CD4-positive, alpha-beta T cell treated with Interleukin-15 for 4 hours (primary cell): ENCODE results near the gene DUOXA2.

ENCODE experiments used
- DNase-seq: peaks from one replicate; pipeline ENCODE4 v3.0.0-alpha.2; 2020; ENCODE audit warnings: low spot score

DUOXA2 gene

DNA sequence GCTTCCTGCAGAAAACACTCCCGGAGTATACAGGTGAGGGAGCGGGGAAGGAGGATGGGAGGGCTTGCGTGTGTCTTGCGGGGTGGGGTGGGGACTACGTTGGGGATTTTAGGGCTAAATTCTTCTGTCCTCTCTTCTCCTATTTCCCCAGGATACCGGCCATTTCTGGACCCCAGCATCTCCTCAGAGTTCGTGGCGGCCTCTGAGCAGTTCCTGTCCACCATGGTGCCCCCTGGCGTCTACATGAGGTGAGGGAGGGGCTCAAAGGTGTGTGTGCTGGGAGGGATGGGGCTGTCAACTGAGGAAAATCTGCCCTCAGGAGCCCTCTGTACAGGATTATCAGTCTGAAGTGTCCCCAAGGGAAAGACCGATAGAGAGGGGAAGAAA lies 22.2 kb downstream of the DUOXA2 start:
- DNase-seq = no peak

DNA sequence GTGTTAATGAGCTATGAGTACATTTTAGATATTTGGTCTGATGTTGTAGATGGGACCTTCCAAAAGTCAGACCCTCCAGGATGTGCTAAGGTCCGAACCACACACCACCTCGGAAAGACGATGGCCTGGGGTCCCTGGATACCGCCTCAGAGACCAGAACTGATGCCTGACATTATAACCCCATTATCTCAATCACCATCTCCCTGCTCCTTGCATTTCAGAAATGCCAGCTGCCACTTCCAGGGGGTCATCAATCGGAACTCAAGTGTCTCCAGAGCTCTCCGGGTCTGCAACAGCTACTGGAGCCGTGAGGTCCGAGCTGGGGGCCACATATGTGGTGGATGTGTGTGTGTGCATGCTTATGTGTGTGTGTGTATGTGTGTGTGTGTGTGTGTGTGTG lies 23.6 kb downstream of the DUOXA2 start:
- DNase-seq = no peak

DNA sequence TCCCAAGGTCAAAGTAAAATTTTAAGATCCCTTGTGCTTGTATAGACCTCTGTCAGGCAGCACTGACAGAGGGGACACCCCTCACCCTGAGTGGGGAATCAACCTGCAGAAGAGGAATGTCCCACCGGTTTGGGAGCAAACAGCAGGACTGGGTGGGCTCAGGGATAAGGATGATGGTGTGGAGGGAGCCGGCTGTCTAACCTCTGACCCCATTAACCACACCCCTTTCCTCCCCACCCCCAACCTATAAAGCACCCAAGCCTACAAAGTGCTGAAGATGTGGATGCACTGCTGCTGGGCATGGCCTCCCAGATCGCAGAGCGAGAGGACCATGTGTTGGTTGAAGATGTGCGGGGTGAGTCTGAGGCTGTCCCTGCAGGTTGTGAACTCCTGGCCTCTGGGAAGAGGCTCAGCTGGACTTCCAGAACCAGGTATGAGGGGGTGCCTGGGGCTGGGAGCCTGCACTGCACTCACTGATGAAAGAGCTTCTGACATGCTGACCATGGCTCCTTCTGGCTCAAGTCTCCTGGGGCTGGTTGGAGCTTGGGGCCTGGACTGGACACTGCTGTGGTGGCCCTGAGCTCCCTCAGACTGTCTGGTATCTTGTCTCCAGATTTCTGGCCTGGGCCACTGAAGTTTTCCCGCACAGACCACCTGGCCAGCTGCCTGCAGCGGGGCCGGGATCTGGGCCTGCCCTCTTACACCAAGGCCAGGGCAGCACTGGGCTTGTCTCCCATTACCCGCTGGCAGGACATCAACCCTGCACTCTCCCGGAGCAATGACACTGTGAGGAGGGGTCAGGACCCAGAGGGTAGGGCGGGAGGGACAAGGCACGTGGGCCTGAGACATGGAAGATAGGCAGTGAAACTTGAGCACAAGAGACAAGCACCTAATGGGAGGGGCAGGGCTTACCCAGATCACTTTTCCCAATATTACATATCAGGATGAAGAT lies 25.0 kb downstream of the DUOXA2 start:
- no peak for DNase-seq

DNA sequence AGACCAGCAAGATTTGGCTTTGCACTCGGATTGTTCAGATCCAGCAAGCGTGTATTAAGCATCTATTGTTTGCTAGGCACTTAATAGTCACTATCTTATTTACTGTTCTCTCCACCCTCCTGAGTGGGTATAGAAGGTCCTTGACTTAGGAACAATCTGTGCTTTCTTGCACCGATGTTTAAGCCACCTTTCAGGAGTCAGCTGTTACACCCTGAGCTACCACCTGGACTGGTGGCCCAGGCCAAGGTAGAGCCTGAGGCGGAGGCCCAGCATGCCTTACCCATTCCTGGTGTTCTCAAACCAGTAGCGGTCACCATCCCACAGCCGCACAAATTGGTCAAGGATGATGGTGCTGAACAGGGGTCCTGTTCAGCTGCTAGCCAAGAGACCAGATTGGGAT lies 25.6 kb downstream of the DUOXA2 start:
- no peak for DNase-seq

DNA sequence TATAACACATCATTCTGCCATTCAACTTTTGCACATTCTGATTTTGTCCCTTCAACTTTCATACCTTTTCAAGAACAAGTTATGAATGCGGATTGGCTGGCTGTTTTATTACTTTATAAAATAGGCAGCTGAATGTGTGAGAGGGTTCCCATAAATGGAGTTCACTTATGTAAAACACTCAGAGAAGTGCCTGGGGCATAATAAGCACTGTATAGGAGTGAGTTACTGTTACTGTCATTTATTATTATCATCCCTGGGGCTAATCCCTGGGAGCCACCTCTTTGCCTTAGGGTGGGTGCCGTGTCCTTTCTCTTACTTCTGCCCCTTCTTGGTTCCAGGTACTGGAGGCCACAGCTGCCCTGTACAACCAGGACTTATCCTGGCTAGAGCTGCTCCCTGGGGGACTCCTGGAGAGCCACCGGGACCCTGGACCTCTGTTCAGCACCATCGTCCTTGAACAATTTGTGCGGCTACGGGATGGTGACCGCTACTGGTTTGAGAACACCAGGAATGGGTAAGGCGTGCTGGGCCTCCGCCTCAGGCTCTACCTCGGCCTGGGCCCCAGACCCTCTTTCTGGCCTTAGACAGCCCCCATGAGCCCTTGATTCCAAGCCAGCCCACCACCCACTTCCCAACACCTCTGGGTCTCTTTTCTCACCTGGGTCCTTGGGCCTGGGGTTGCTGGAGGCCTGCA lies 26.6 kb downstream of the DUOXA2 start:
- DNase-seq = no peak

DNA sequence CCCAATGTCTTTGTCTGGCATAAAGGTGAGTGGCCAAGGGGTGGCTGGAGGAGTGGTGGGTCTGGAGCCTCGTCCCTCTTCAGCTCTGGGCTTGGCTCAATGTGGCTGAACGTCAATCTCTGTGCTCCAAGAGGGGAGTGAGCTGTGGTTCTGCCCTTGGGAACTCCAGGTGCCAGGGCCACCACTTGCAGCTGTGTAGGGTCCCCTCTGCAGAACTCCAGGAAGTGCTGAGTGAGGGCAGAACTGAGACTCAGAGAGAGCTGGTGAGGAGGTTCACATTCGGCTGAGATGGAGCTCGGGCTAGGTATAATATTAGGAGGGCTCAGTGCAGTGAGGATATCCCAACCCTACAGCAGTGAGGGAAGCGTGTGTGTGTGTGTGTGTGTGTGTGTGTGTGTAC lies 27.3 kb downstream of the DUOXA2 start:
- no peak for DNase-seq

DNA sequence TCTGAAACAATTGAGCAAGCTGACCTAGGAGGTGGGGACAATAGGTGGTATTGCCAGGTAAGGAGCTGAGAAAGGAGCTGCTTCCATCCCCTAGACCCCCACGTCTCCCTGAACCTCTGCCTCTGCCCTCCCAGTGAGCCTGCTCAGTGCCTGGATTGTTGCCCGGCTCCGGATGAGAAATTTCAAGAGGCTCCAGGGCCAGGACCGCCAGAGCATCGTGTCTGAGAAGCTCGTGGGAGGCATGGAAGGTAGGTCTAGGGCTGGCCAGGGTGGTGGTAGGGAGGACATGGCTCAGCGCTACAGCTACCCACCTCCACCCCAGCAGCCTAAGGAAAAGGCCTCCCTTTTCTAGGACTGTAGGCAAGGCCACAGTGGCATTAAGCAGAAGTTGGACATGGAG lies 28.9 kb downstream of the DUOXA2 start:
- no peak for DNase-seq

DNA sequence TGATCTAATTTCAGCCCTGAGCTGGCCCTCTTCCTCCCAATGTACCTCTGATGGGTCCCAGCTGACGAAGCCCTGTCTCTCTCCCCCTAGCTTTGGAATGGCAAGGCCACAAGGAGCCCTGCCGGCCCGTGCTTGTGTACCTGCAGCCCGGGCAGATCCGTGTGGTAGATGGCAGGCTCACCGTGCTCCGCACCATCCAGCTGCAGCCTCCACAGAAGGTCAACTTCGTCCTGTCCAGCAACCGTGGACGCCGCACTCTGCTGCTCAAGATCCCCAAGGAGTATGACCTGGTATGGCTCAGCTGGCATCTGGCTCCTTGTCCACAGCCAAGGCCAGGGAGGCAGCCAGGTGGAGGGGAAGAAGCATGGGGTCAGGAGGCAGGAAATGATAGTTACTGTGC lies 29.8 kb downstream of the DUOXA2 start:
- DNase-seq = no peak

DNA sequence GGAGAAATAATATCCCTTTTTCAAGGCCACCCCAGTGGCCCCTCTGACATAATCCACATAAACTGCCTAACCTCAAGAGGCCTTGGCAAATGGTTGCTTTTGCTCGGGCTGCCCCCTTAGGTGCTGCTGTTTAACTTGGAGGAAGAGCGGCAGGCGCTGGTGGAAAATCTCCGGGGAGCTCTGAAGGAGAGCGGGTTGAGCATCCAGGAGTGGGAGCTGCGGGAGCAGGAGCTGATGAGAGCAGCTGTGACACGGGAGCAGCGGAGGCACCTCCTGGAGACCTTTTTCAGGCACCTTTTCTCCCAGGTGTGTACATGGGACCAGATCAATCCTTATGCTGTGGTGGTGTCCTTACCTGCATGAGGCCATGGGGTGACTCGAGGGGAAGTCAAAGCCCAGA lies 30.6 kb downstream of the DUOXA2 start:
- DNase-seq = no peak

DNA sequence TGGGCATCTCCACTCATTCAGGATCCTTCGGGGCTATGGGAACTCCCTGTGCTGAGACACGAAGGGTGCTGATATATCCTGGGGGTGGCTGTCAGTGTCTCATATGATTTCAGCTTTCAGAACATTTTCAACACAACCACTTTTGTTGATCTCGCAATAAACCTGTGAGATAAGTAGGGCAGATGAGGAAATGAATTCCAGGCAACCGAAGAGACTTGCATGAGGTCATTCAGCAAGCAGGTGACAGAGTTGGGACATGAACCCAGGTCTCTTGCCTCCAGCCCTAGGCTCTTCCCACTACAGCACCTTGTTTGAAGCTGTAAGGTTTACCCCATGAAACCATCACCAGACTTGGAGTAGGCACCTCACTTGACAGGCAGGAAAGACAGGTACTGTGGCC lies 32.3 kb downstream of the DUOXA2 start:
- DNase-seq = no peak

DNA sequence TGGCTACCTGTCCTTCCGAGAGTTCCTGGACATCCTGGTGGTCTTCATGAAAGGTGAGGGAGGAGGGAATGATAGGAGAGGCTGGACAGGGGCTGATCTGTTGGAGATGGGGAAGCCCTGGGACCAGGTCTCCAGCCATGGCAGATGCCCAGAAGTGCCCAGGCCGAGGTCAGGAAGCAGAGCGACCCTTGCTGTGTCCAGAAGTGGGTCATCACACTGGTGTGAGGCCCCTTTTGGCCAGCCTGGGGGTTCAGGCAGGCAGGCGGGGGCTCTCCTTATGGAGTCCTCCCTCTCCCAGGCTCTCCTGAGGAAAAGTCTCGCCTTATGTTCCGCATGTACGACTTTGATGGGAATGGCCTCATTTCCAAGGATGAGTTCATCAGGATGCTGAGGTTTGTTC lies 33.5 kb downstream of the DUOXA2 start:
- no peak for DNase-seq

DNA sequence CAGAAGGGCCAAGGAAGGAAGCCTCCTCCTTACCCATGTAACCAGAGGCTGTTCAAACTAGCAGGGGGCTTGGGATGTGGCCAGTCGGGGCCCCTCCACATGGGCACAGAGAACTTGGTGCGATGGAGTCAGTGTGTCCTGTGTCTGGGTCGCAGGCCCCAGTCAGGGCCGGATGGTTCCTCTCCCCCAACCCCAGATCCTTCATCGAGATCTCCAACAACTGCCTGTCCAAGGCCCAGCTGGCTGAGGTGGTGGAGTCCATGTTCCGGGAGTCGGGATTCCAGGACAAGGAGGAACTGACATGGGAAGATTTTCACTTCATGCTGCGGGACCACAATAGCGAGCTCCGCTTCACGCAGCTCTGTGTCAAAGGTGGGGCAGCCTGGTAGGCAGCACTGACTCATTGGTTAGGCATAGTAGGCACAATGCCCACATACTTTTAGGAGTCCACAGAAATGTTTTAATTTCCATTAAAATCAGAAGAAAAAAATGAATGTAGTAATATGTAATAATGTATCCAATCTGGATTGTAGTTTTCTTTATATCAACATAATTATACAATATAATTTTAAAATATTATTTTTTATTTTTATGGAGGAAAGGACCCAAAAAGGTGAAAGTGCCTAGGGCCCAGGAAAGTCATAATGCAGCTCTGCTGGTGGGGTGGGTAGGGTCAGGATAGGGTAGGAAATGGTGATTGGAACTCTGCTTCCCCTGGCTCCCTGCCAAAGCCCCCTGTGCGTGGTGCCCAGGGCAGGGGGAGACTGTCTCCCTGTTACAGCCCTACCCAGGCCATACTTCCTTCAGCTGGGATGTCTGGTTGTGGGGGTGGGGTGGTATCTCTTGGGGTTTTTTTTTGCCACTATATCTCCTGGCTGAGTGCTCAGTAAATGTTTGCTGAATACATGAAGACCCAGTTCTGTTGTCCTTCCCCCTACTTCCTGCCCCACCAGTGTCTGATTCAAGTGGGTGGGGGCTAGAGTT lies 34.2 kb downstream of the DUOXA2 start:
- DNase-seq = no peak

DNA sequence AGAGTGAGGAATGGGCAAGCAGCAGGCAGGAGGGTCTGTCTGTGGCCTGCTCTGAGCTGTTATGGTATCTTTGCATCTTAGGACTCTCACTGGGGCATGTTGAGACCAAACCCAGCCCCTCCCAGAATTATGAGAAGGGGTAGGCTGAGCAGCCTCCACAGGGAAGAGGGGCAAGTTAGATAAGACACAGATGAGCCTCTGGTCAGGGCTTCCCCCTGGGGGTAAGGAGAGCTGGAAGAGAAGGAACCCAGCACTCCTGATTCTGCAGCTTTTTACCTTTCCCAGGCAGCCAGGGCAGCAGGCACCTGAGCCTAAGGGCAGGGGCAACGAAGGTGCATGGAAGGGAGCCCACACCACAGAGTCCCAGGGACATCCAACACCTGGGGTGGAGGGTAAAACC lies 34.9 kb downstream of the DUOXA2 start:
- DNase-seq = no peak

DNA sequence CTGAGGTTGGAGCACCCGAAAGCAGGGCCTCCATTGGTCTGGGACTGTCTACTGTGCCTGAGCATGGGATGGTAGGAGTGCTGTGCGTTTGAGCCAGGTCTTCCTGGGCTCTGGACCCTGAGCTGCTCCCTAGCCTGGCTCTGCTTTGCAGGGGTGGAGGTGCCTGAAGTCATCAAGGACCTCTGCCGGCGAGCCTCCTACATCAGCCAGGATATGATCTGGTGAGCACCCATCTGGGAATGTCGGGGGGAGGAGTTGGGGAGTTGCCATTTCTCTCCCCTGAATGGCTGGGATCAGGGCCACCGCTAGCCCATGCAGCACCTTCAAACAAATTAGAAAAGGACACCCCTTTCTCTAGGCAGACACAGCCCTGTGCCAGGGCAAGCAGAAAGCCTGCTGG lies 36.4 kb downstream of the DUOXA2 start:
- no peak for DNase-seq

DNA sequence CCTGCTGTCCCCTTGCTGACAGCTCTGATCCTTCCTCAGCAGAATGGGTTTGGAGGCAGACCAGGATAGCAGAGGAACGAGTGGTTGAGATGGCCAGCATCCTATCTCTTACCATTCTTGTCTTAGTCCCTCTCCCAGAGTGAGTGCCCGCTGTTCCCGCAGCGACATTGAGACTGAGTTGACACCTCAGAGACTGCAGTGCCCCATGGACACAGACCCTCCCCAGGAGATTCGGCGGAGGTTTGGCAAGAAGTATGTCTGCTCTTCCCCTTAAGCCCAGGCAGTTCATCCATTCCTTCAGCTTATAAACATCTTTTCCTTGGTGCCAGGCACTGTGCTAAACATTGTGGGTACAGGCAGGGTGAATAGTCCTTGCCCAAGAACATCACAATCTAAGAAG lies 36.9 kb downstream of the DUOXA2 start:
- DNase-seq = no peak

DNA sequence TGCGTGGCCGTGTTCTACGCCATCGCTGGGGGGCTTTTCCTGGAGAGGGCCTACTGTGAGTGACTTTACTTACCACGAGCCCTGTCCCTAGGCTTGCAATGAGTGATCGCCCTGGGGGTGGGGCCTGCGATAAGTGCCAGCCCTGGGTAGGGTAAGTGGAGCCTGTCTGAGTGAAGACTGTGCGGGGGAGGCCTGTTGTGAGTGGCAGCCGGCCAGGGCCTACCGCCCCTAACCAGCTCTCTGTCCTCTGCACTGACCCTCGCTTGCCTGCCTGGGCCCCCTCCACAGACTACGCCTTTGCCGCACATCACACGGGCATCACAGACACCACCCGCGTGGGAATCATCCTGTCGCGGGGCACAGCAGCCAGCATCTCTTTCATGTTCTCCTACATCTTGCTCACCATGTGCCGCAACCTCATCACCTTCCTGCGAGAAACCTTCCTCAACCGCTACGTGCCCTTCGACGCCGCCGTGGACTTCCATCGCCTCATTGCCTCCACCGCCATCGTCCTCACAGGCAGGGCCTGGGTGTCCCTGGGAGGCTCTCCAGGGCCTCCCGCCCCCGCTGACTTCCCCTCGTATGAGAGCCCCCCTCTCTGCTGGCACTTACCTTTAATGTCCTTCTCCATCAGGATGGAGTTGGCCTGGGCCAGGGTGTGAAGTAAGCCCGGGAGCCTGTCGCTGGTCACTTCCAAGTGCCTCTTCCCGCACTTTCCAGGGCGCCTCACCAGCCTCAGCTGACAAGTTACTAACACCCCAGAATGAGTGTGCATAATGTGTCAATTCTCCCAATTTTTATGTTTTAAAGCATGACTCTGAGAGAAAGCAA lies 38.1 kb downstream of the DUOXA2 start:
- no peak for DNase-seq

DNA sequence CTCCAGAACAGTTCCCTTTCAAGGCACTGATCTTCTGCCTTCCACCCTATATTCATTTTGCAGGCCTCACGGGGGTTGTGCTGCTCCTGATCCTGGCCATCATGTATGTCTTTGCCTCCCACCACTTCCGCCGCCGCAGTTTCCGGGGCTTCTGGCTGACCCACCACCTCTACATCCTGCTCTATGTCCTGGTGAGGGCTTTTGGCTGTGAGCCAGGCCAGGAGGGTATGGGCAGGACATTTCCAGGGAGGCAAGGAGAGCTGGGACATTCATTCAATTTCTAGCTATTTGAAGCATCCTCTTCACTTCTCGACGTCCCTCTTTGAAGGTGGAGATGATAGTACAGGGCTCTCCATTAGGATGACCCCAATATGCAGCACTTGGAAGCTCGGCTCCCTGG lies 41.6 kb downstream of the DUOXA2 start:
- DNase-seq = no peak

DNA sequence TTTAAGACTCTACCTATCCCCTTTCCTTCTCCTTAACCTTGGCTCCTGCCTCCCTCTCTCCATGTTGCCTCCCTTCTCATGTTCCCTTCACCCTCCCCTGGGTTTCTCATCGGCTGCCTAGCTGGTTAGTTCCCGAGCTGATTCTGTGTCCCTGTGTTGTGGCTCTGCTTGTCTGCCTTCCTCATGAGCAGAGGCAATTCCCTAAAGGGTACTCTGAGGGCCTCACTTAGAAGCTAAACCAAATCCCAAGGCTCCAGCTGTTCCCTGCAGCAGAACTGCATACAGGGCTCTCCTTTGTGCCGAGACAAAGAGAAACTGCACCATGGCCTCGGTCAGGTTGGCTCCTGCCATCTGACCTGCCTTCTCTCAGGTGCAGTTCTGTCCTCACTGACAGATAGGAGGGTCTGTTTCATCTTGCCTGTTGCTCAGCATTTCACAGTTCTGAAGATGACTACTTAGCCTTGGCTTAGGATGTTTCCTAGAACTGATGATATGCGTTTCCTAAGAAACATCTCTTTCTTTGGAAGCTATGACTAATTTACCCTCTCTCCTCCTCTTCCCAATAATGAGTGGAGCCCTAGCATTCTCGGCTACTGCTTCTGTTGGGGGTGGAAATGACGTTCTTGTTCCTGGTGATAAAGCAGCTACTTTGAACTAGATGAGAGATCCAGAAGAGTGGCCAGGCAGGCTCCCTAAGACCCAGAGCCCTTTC lies 42.8 kb downstream of the DUOXA2 start:
- DNase-seq = no peak

DNA sequence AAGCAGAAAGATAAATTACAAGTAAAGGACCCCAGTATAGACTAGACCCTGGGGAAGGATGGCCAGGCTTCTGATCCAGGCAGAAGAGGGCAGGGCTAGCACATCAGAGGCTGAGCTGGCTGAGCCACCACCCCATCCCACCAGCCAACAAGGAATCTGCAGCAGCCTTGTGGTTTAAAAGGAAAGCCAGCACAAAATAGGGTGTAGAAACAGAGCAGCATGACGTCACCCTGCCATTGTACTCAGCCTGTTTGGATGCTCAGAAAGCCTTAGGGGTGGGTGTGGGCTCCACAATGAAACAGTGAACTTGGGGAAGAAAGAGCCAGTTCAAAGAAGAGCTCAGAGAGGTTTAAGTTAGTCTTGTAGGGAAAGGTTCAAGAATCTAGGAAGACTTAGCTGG lies 43.8 kb downstream of the DUOXA2 start:
- no peak for DNase-seq

DNA sequence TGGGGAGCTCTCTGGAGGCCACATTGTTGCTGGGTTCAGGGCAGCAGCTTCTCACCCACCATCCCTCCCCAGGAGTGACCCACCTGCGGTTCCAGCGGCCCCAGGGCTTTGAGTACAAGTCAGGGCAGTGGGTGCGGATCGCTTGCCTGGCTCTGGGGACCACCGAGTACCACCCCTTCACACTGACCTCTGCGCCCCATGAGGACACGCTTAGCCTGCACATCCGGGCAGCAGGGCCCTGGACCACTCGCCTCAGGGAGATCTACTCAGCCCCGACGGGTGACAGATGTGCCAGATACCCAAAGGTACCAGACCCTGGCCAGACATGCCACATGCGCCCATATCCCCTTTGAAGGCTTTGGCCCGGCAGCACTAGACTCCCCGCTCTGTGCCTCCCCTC lies 47.5 kb downstream of the DUOXA2 start:
- DNase-seq = no peak
